ENCODE results near the gene CDK18.

GRCh38 chr1:205480349-205480985 is 24.0 kb upstream of the CDK18 start:
- no peak for TF ChIP-seq CTCF (tag by site-specific recombination; IDR thresholded peaks at IDR 0.05)
- TF ChIP-seq ZNF670 (tag by site-specific recombination; IDR thresholded peaks at IDR 0.05; ENCODE audit: low read depth), result no peak
- TF ChIP-seq, protein P1, sequence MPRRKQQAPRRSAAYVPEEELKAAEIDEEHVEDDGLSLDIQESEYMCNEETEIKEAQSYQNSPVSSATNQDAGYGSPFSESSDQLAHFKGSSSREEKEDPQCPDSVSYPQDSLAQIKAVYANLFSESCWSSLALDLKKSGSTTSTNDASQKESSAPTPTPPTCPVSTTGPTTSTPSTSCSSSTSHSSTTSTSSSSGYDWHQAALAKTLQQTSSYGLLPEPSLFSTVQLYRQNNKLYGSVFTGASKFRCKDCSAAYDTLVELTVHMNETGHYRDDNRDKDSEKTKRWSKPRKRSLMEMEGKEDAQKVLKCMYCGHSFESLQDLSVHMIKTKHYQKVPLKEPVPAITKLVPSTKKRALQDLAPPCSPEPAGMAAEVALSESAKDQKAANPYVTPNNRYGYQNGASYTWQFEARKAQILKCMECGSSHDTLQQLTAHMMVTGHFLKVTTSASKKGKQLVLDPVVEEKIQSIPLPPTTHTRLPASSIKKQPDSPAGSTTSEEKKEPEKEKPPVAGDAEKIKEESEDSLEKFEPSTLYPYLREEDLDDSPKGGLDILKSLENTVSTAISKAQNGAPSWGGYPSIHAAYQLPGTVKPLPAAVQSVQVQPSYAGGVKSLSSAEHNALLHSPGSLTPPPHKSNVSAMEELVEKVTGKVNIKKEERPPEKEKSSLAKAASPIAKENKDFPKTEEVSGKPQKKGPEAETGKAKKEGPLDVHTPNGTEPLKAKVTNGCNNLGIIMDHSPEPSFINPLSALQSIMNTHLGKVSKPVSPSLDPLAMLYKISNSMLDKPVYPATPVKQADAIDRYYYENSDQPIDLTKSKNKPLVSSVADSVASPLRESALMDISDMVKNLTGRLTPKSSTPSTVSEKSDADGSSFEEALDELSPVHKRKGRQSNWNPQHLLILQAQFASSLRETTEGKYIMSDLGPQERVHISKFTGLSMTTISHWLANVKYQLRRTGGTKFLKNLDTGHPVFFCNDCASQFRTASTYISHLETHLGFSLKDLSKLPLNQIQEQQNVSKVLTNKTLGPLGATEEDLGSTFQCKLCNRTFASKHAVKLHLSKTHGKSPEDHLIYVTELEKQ (tag by site-specific recombination; IDR thresholded peaks at IDR 0.05; ENCODE audit: borderline replicate concordance), result no peak
- TF ChIP-seq TCF7L2 (IDR thresholded peaks at IDR 0.05; ENCODE audit: borderline replicate concordance, low read depth, low read length), result no peak

Measured in HEK293 (cell line).